Adipocyte (in vitro differentiated cells): ENCODE results near the gene DENND1A.

Source experiments
- DNase-seq: peaks from one replicate; pipeline ENCODE4 v3.0.0-alpha.2; 2015; ENCODE audit warnings: low read depth
- H3K27me3 ChIP-seq: replicated peaks from 2 replicates; pipeline ENCODE4 v1.7.0; 2013; ENCODE audit warnings: mild to moderate bottlenecking, low read length, moderate library complexity; ENCODE audit not compliant: control insufficient read depth, insufficient read depth
- H3K36me3 ChIP-seq: 2 replicates; pipeline ENCODE4 v1.7.0; 2013; ENCODE audit warnings: low read length, mild to moderate bottlenecking, moderate library complexity; ENCODE audit not compliant: control insufficient read depth, insufficient read depth, severe bottlenecking
- H3K4me1 ChIP-seq: 2 replicates; pipeline ENCODE4 v1.7.0; 2013; ENCODE audit warnings: mild to moderate bottlenecking, low read length, moderate library complexity; ENCODE audit not compliant: control insufficient read depth, insufficient read depth
- H3K4me3 ChIP-seq: 2 replicates; pipeline ENCODE4 v1.7.0; 2013; ENCODE audit warnings: mild to moderate bottlenecking, low read length, moderate library complexity
- H3K9ac ChIP-seq: 2 replicates; pipeline ENCODE4 v1.7.0; 2013; ENCODE audit warnings: mild to moderate bottlenecking, low read length, moderate library complexity
- H3K9me3 ChIP-seq: 2 replicates; pipeline ENCODE4 v1.7.0; 2013; ENCODE audit warnings: mild to moderate bottlenecking, low read length, moderate library complexity; ENCODE audit not compliant: control insufficient read depth

DENND1A gene

DNA sequence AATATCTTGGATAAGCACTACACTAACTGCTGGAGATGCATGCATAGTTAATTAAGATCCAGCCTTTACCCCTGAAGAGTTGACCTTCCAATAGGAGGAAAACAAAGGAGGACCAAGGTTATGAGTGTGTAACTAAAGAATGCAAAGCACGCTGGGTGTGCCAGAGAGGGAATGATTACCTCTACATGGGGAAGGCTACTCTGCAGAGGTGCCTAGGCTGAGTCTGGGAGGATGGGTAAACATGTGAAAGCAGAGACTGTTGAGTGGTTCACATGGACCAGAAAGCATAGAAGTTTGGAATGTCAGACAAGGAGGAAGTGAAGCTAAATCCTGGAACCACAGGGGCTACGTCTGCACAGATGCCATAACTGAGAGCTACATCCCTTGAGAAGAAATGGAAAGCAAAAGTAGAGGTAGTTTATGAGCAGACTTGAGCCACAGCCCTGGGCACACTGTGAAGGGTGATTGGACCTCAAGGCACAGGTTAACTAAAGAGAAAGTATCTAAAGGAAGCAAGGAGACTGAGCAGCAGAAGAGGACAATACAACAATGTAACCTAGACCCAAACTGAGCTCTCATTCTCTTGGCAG is 176.2 kb downstream of the DENND1A start:
- no peak overlapping the region for H3K4me3 ChIP-seq
- H3K36me3 ChIP-seq: no peaks in the 10 kb centered on the region
- no peak overlapping the region for H3K9ac ChIP-seq
- DNase-seq: no peak
- H3K27me3 ChIP-seq: no peaks in the 10 kb centered on the region
- no peaks in the 10 kb centered on the region for H3K9me3 ChIP-seq
- H3K4me1 ChIP-seq: peaks cover 12% of the 10 kb centered on the region

GRCh38 chr9:123753016-123753415 is 176.9 kb downstream of the DENND1A start:
- Histone ChIP-seq H3K4me3 (no peak overlapping the region), H3K9ac (no peak overlapping the region), H3K36me3 (no peaks in the 10 kb centered on the region)

GRCh38 chr9:123749580-123750202 is 180.2 kb downstream of the DENND1A start:
- Histone ChIP-seq H3K4me3 (no peak overlapping the region), H3K27me3 (no peaks in the 10 kb centered on the region), H3K36me3 (no peaks in the 10 kb centered on the region), H3K9ac (no peak overlapping the region), H3K9me3 (no peaks in the 10 kb centered on the region), H3K4me1 (peaks cover 6% of the 10 kb centered on the region)
- no peak for DNase-seq

More at GRCh38 chr9:123753016-123753415, 176.9 kb downstream of the DENND1A start:
- DNase-seq: no peak
- no peaks in the 10 kb centered on the region for H3K27me3 ChIP-seq
- no peaks in the 10 kb centered on the region for H3K9me3 ChIP-seq
- H3K4me1 ChIP-seq: peaks cover 7% of the 10 kb centered on the region

GRCh38 chr9:123746765-123747164 is 183.2 kb downstream of the DENND1A start:
- no peak overlapping the region for H3K4me3 ChIP-seq
- no peaks in the 10 kb centered on the region for H3K9me3 ChIP-seq
- no peaks in the 10 kb centered on the region for H3K36me3 ChIP-seq
- H3K27me3 ChIP-seq: no peaks in the 10 kb centered on the region
- no peak overlapping the region for H3K9ac ChIP-seq
- peaks cover 19% of the 10 kb centered on the region for H3K4me1 ChIP-seq
- no peak for DNase-seq

- Histone ChIP-seq H3K4me1 (peaks cover 23% of the 10 kb centered on the region), H3K27me3 (no peaks in the 10 kb centered on the region), H3K9me3 (no peaks in the 10 kb centered on the region), H3K4me3 (no peak overlapping the region), H3K36me3 (no peaks in the 10 kb centered on the region), H3K9ac (no peak overlapping the region)
- DNase-seq: no peak
Measured at GRCh38 chr9:123745933-123746332, 184.0 kb downstream of the DENND1A start.

DNA sequence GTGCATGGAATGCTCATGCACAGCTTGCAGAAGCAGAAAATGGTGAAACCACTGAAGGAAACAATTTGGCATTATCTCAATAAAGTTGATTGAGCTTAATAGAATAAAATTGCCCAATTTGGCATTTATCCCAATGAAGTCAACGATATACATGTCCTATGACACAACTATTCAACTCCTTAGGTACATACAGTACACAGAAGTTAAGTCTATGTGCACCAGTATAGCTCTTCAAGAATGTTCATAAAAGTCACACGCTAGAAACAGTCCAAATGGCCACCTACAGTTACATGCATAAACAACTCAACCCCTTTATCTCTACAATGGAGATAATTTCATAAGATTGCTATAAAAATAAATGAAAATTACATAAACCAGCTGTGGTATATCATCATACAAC is 184.5 kb downstream of the DENND1A start:
- Histone ChIP-seq H3K36me3 (no peaks in the 10 kb centered on the region), H3K4me1 (peaks cover 23% of the 10 kb centered on the region), H3K4me3 (no peak overlapping the region), H3K27me3 (no peaks in the 10 kb centered on the region), H3K9me3 (no peaks in the 10 kb centered on the region), H3K9ac (no peak overlapping the region)
- DNase-seq: no peak

GRCh38 chr9:123743737-123744136 is 186.2 kb downstream of the DENND1A start:
- Histone ChIP-seq H3K9me3 (no peaks in the 10 kb centered on the region), H3K27me3 (no peaks in the 10 kb centered on the region), H3K36me3 (no peaks in the 10 kb centered on the region), H3K4me1 (peaks cover 23% of the 10 kb centered on the region), H3K4me3 (no peak overlapping the region), H3K9ac (no peak overlapping the region)
- DNase-seq: no peak

- Histone ChIP-seq H3K9me3 (no peaks in the 10 kb centered on the region), H3K27me3 (no peaks in the 10 kb centered on the region), H3K9ac (peak overlapping the region; percentile 13), H3K36me3 (no peaks in the 10 kb centered on the region), H3K4me3 (peak overlapping the region; percentile 56), H3K4me1 (peaks cover 23% of the 10 kb centered on the region)
- peak; percentile 58 for DNase-seq
Measured at GRCh38 chr9:123742009-123742767, 187.7 kb downstream of the DENND1A start.

DNA sequence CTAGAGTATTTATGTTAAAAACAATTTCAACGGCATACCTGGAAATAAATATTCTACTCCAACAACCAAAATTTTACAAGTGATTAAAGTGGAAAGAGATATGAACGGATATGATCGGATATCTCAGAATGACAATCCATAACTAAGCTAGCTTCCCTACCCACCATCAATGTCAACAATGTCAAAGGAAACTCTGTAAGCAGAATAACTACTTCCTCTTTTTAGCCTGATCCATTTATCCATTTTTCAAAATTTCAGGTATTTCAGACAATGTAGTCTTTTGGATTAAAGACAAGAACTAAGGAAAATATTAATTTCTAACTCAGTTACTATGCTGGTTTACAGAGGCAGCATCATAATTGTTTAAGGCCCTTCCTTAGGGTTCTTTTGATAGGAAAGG is 188.7 kb downstream of the DENND1A start:
- H3K9ac ChIP-seq: no peak overlapping the region
- no peaks in the 10 kb centered on the region for H3K9me3 ChIP-seq
- H3K36me3 ChIP-seq: no peaks in the 10 kb centered on the region
- peaks cover 23% of the 10 kb centered on the region for H3K4me1 ChIP-seq
- DNase-seq: no peak
- H3K27me3 ChIP-seq: no peaks in the 10 kb centered on the region
- H3K4me3 ChIP-seq: no peak overlapping the region

GRCh38 chr9:123739902-123740301 is 190.0 kb downstream of the DENND1A start:
- H3K4me3 ChIP-seq: no peak overlapping the region
- H3K4me1 ChIP-seq: peaks cover 18% of the 10 kb centered on the region
- no peak for DNase-seq
- H3K27me3 ChIP-seq: no peaks in the 10 kb centered on the region
- H3K36me3 ChIP-seq: no peaks in the 10 kb centered on the region
- no peak overlapping the region for H3K9ac ChIP-seq
- no peaks in the 10 kb centered on the region for H3K9me3 ChIP-seq

GRCh38 chr9:123739387-123739786 is 190.5 kb downstream of the DENND1A start:
- no peaks in the 10 kb centered on the region for H3K36me3 ChIP-seq
- H3K4me1 ChIP-seq: peaks cover 17% of the 10 kb centered on the region
- no peak for DNase-seq
- no peak overlapping the region for H3K9ac ChIP-seq
- H3K4me3 ChIP-seq: no peak overlapping the region
- no peaks in the 10 kb centered on the region for H3K27me3 ChIP-seq
- H3K9me3 ChIP-seq: no peaks in the 10 kb centered on the region
